GM23248 (cell line): ENCODE measurements around the gene SCN3B.

Experiments used
- EZH2 ChIP-seq: fragments of 200-600 bp; sonication (generic); IDR thresholded peaks from 2 replicates; pipeline ENCODE4 v1.6.1; 2018; ENCODE audit warnings: antibody characterized with exemption, mild to moderate bottlenecking; ENCODE audit not compliant: insufficient read depth, poor library complexity, severe bottlenecking
- EZH2phosphoT487 ChIP-seq: fragments of 200-600 bp; sonication (generic); IDR thresholded peaks from 2 replicates; pipeline ENCODE4 v1.6.1; 2018; ENCODE audit warnings: antibody characterized with exemption, moderate library complexity, mild to moderate bottlenecking, low read depth; ENCODE audit not compliant: insufficient read depth

GRCh38 chr11:123700772-123701171, 46.3 kb upstream of the SCN3B start:
- TF ChIP-seq EZH2 (no peak), EZH2phosphoT487 (no peak)
